ENCODE data around the gene TNFRSF8.

The TNFRSF8 gene

GRCh38 chr1:12112711-12113161 is 49.6 kb downstream of the TNFRSF8 start:
- no peak overlapping the region for H3K9ac ChIP-seq
- H4K20me1 ChIP-seq (ENCODE audit: insufficient read depth), result no peaks in the 10 kb centered on the region
- no peak overlapping the region for H3K4me3 ChIP-seq (IDR thresholded peaks at IDR 0.05; ENCODE audit: insufficient read depth, low read depth, low read length)
- H3K4me1 ChIP-seq (ENCODE audit: low read depth, poor library complexity, severe bottlenecking), result peaks cover 9% of the 10 kb centered on the region
- no peak overlapping the region for H2AFZ ChIP-seq (ENCODE audit: low read depth)
- no peaks in the 10 kb centered on the region for H3K36me3 ChIP-seq (ENCODE audit: insufficient read depth)
- no peaks in the 10 kb centered on the region for H3K79me2 ChIP-seq (ENCODE audit: insufficient read depth, low read depth)
- no peak overlapping the region for H3K4me2 ChIP-seq
- H3K27ac ChIP-seq, result no peak overlapping the region
- TF ChIP-seq CTCF (conservative IDR thresholded peaks at IDR 0.05; ENCODE audit: low read depth, low read length), result no peak
- no peaks in the 10 kb centered on the region for H3K27me3 ChIP-seq (ENCODE audit: insufficient read depth, low read depth)

- Histone ChIP-seq H3K4me3 (IDR thresholded peaks at IDR 0.05; ENCODE audit: insufficient read depth, low read depth, low read length) (no peak overlapping the region), H4K20me1 (ENCODE audit: insufficient read depth) (no peaks in the 10 kb centered on the region), H3K27ac (no peak overlapping the region), H2AFZ (ENCODE audit: low read depth) (no peak overlapping the region), H3K79me2 (ENCODE audit: insufficient read depth, low read depth) (no peaks in the 10 kb centered on the region), H3K36me3 (ENCODE audit: insufficient read depth) (no peaks in the 10 kb centered on the region), H3K9ac (no peak overlapping the region), H3K4me2 (no peak overlapping the region), H3K27me3 (ENCODE audit: insufficient read depth, low read depth) (no peaks in the 10 kb centered on the region), H3K4me1 (ENCODE audit: low read depth, poor library complexity, severe bottlenecking) (peaks cover 9% of the 10 kb centered on the region)
- no peak for TF ChIP-seq CTCF (conservative IDR thresholded peaks at IDR 0.05; ENCODE audit: low read depth, low read length)
Measured at GRCh38 chr1:12113433-12114339, 50.6 kb downstream of the TNFRSF8 start.

GRCh38 chr1:12114340-12114683 is 51.2 kb downstream of the TNFRSF8 start:
- no peak overlapping the region for H2AFZ ChIP-seq (ENCODE audit: low read depth)
- TF ChIP-seq CTCF (conservative IDR thresholded peaks at IDR 0.05; ENCODE audit: low read depth, low read length), result no peak
- H3K9ac ChIP-seq, result no peak overlapping the region
- H4K20me1 ChIP-seq (ENCODE audit: insufficient read depth), result no peaks in the 10 kb centered on the region
- peaks cover 9% of the 10 kb centered on the region for H3K4me1 ChIP-seq (ENCODE audit: low read depth, poor library complexity, severe bottlenecking)
- H3K36me3 ChIP-seq (ENCODE audit: insufficient read depth), result no peaks in the 10 kb centered on the region
- no peak overlapping the region for H3K4me3 ChIP-seq (IDR thresholded peaks at IDR 0.05; ENCODE audit: insufficient read depth, low read depth, low read length)
- H3K4me2 ChIP-seq, result no peak overlapping the region
- no peak overlapping the region for H3K27ac ChIP-seq
- no peaks in the 10 kb centered on the region for H3K27me3 ChIP-seq (ENCODE audit: insufficient read depth, low read depth)
- H3K79me2 ChIP-seq (ENCODE audit: insufficient read depth, low read depth), result no peaks in the 10 kb centered on the region

GRCh38 chr1:12114916-12115315 is 51.8 kb downstream of the TNFRSF8 start:
- TF ChIP-seq CTCF (conservative IDR thresholded peaks at IDR 0.05; ENCODE audit: low read depth, low read length), result no peak
- H3K27me3 ChIP-seq (ENCODE audit: insufficient read depth, low read depth), result no peaks in the 10 kb centered on the region

More at GRCh38 chr1:12114916-12115315, 51.8 kb downstream of the TNFRSF8 start:
- Histone ChIP-seq H2AFZ (ENCODE audit: low read depth) (no peak overlapping the region), H3K4me3 (IDR thresholded peaks at IDR 0.05; ENCODE audit: insufficient read depth, low read depth, low read length) (no peak overlapping the region), H3K9ac (no peak overlapping the region), H4K20me1 (ENCODE audit: insufficient read depth) (no peaks in the 10 kb centered on the region), H3K4me2 (no peak overlapping the region), H3K4me1 (ENCODE audit: low read depth, poor library complexity, severe bottlenecking) (peaks cover 9% of the 10 kb centered on the region), H3K27ac (no peak overlapping the region), H3K79me2 (ENCODE audit: insufficient read depth, low read depth) (no peaks in the 10 kb centered on the region), H3K36me3 (ENCODE audit: insufficient read depth) (no peaks in the 10 kb centered on the region)
